GM18526 (cell line): ENCODE measurements around the gene PDXP.

Experiments used
- POLR2A ChIP-seq: IDR thresholded peaks from 3 replicates; pipeline ENCODE4 v1.6.1; 2011; ENCODE audit not compliant: insufficient read length; ENCODE audit errors: extremely low read depth

Gene PDXP

GRCh38 chr22:37659066-37659896 is 758 bp downstream of the PDXP start:
- no peak for TF ChIP-seq POLR2A

GRCh38 chr22:37659897-37660708 is 1.6 kb downstream of the PDXP start:
- no peak for TF ChIP-seq POLR2A

- TF ChIP-seq POLR2A, result no peak
These were observed 2.2 kb downstream of the PDXP start for GRCh38 chr22:37660709-37661045.

GRCh38 chr22:37661160-37661924 is 2.8 kb downstream of the PDXP start:
- no peak for TF ChIP-seq POLR2A

GRCh38 chr22:37662039-37662438 is 3.5 kb downstream of the PDXP start:
- no peak for TF ChIP-seq POLR2A

GRCh38 chr22:37663521-37664140 is 5.1 kb downstream of the PDXP start:
- no peak for TF ChIP-seq POLR2A

- TF ChIP-seq POLR2A, result no peak
These were observed 6.0 kb downstream of the PDXP start for GRCh38 chr22:37664249-37665101.

GRCh38 chr22:37665487-37665886 is 7.0 kb downstream of the PDXP start:
- TF ChIP-seq POLR2A, result no peak

GRCh38 chr22:37669586-37669985 is 11.1 kb downstream of the PDXP start:
- no peak for TF ChIP-seq POLR2A

GRCh38 chr22:37672206-37672919 is 13.8 kb downstream of the PDXP start:
- TF ChIP-seq POLR2A, result no peak

- TF ChIP-seq POLR2A, result no peak
These were observed 14.5 kb downstream of the PDXP start for GRCh38 chr22:37672920-37673455.

GRCh38 chr22:37674248-37674647 is 15.7 kb downstream of the PDXP start:
- no peak for TF ChIP-seq POLR2A
